Measurements from ENCODE around the gene CFAP54. TPM values are rescaled to one million over a fixed set of nuclear protein-coding genes. Genes with fewer than 3 reads are reported as not detected.

The CFAP54 gene
- total RNA-seq, 1 experiment from 2014 or later, result 0.64 TPM

DNA sequence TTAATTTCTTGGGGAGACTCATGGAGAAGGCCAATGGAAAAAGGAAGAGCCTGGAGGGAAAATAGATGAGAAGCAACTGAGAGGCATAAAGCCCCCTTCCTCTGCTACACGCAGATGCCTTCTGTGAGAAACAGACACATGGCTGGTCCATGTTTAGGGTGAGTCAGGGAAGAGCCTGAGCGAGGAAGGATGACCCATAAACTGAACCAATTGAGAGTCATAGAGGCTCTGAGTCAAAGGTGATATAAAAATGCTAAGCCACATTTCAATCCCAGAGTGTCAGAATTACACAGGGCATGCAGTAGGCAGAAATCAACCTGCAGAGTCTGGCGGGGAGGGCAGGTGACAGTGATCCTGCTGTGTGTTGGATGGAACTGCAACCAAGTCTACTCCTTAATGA is 387.6 kb downstream of the CFAP54 start:
- BruUV-seq (replicated peaks), result no TSS peak
- no peak overlapping the region for H3K4me3 ChIP-seq (ENCODE audit: low read depth in 2 of 2, low read length in 2 of 2)
- no peaks in the 10 kb centered on the region for H3K9me3 ChIP-seq (ENCODE audit: control insufficient read depth, insufficient read depth, low read depth, low read length)
- in situ Hi-C loops (cut with HindIII; ENCODE audit: low pct_unique_long_range_greater_than_20kb, low sequenced_read_pairs) (no loop called here), intact Hi-C loops (cut with micrococcal nuclease; ENCODE audit: unreplicated experiment) (no loop called here)
- no peak for TF ChIP-seq TCF7L2 (IDR thresholded peaks at IDR 0.05; ENCODE audit: low read depth, low read length)
- TF ChIP-seq, protein P1, sequence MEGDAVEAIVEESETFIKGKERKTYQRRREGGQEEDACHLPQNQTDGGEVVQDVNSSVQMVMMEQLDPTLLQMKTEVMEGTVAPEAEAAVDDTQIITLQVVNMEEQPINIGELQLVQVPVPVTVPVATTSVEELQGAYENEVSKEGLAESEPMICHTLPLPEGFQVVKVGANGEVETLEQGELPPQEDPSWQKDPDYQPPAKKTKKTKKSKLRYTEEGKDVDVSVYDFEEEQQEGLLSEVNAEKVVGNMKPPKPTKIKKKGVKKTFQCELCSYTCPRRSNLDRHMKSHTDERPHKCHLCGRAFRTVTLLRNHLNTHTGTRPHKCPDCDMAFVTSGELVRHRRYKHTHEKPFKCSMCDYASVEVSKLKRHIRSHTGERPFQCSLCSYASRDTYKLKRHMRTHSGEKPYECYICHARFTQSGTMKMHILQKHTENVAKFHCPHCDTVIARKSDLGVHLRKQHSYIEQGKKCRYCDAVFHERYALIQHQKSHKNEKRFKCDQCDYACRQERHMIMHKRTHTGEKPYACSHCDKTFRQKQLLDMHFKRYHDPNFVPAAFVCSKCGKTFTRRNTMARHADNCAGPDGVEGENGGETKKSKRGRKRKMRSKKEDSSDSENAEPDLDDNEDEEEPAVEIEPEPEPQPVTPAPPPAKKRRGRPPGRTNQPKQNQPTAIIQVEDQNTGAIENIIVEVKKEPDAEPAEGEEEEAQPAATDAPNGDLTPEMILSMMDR (IDR thresholded peaks at IDR 0.05), result no peak
- TF ChIP-seq, protein P2, sequence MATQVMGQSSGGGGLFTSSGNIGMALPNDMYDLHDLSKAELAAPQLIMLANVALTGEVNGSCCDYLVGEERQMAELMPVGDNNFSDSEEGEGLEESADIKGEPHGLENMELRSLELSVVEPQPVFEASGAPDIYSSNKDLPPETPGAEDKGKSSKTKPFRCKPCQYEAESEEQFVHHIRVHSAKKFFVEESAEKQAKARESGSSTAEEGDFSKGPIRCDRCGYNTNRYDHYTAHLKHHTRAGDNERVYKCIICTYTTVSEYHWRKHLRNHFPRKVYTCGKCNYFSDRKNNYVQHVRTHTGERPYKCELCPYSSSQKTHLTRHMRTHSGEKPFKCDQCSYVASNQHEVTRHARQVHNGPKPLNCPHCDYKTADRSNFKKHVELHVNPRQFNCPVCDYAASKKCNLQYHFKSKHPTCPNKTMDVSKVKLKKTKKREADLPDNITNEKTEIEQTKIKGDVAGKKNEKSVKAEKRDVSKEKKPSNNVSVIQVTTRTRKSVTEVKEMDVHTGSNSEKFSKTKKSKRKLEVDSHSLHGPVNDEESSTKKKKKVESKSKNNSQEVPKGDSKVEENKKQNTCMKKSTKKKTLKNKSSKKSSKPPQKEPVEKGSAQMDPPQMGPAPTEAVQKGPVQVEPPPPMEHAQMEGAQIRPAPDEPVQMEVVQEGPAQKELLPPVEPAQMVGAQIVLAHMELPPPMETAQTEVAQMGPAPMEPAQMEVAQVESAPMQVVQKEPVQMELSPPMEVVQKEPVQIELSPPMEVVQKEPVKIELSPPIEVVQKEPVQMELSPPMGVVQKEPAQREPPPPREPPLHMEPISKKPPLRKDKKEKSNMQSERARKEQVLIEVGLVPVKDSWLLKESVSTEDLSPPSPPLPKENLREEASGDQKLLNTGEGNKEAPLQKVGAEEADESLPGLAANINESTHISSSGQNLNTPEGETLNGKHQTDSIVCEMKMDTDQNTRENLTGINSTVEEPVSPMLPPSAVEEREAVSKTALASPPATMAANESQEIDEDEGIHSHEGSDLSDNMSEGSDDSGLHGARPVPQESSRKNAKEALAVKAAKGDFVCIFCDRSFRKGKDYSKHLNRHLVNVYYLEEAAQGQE (IDR thresholded peaks at IDR 0.05; ENCODE audit: insufficient read depth in 1 of 2, low read depth in 2 of 2, low read length in 1 of 2), result no peak
- no peak for TF ChIP-seq POLR2AphosphoS5 (IDR thresholded peaks at IDR 0.05; ENCODE audit: low read depth, low read length)
- no peak for TF ChIP-seq SIN3A (IDR thresholded peaks at IDR 0.05; ENCODE audit: borderline replicate concordance, insufficient read depth, low read depth, low read length)
- peaks cover 2% of the 10 kb centered on the region; the same call in 1 of the 2 replicates for H3K27me3 ChIP-seq (ENCODE audit: control insufficient read depth, insufficient read depth, low read length)
- H3K36me3 ChIP-seq (ENCODE audit: control insufficient read depth, insufficient read depth, low read length), result no peaks in the 10 kb centered on the region
- DNase-seq (ENCODE audit: low read depth, low spot score), result no peak
- H3K4me1 ChIP-seq (ENCODE audit: control insufficient read depth, insufficient read depth, low read length), result no peaks in the 10 kb centered on the region
- ChIA-PET POLR2A (no interaction called here), CTCF (no interaction called here)
- H3K27ac ChIP-seq (ENCODE audit: low read length), result no peak overlapping the region
- ATAC-seq, result no peak

DNA sequence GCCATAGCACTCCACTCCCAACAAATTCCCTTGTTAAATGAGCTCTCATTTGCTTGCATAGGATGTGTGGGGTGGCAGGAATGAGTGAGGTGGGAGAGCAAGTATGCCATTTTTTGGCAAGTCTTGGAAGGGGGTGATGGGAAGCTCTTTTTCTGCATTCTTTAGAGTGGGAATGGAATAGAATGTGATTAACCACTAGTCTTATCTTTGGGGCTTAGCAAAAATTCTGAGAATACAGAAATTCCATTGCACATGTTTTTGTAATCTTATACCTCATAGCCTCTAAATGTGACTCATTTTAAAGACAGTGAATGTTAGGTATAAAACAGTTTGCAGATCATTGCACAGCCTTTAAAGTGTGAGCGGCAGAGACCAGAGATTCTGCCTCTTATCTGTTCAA is 389.3 kb downstream of the CFAP54 start:
- no TSS peak for BruUV-seq (replicated peaks)
- DNase-seq (ENCODE audit: low read depth, low spot score) (no peak), ATAC-seq (no peak)
- H3K9me3 ChIP-seq (ENCODE audit: control insufficient read depth, insufficient read depth, low read depth, low read length), result no peaks in the 10 kb centered on the region
- no peak overlapping the region for H3K4me3 ChIP-seq (ENCODE audit: low read depth in 2 of 2, low read length in 2 of 2)
- intact Hi-C loops (cut with micrococcal nuclease; ENCODE audit: unreplicated experiment) (no loop called here), in situ Hi-C loops (cut with HindIII; ENCODE audit: low pct_unique_long_range_greater_than_20kb, low sequenced_read_pairs) (no loop called here)
- ChIA-PET CTCF (no interaction called here), POLR2A (no interaction called here)
- no peaks in the 10 kb centered on the region for H3K4me1 ChIP-seq (ENCODE audit: control insufficient read depth, insufficient read depth, low read length)
- H3K36me3 ChIP-seq (ENCODE audit: control insufficient read depth, insufficient read depth, low read length), result no peaks in the 10 kb centered on the region
- no peak for TF ChIP-seq SIN3A (IDR thresholded peaks at IDR 0.05; ENCODE audit: borderline replicate concordance, insufficient read depth, low read depth, low read length)
- no peak for TF ChIP-seq POLR2AphosphoS5 (IDR thresholded peaks at IDR 0.05; ENCODE audit: low read depth, low read length)
- TF ChIP-seq, protein P2 (IDR thresholded peaks at IDR 0.05; ENCODE audit: insufficient read depth in 1 of 2, low read depth in 2 of 2, low read length in 1 of 2), result no peak
- TF ChIP-seq TCF7L2 (IDR thresholded peaks at IDR 0.05; ENCODE audit: low read depth, low read length), result no peak
- TF ChIP-seq, protein P1 (IDR thresholded peaks at IDR 0.05), result no peak
- H3K27ac ChIP-seq (ENCODE audit: low read length), result no peak overlapping the region
- H3K27me3 ChIP-seq (ENCODE audit: control insufficient read depth, insufficient read depth, low read length), result peaks cover 1% of the 10 kb centered on the region; the same call in 1 of the 2 replicates
